ENCODE measurements around the gene LUM.

GRCh38 chr12:91113621-91114020 is 2.3 kb upstream of the LUM start:
- TF ChIP-seq POLR2A (IDR thresholded peaks at IDR 0.05; ENCODE audit: low read depth, low read length) (no peak), POLR2AphosphoS5 (IDR thresholded peaks at IDR 0.05; ENCODE audit: low read depth, low read length) (no peak)
